Endothelial cell of hepatic sinusoid (primary cell): Measurements from ENCODE around the gene SUSD1.
"Not testable (repeated sequence)": the region's sequence is repeated elsewhere in the genome, so short reads cannot be mapped to it uniquely, and the experiment has no call there.

Source experiments
- in situ Hi-C: cut with HindIII; loops from 2 replicates; pipeline ENCODE4 v1.10.0; 2017; ENCODE audit warnings: low sequenced_read_pairs

Gene SUSD1

GRCh38 chr9:112132356-112132755 lies 42.7 kb downstream of the SUSD1 start:
- in situ Hi-C loops = no loop called here

GRCh38 chr9:112130997-112131396 lies 44.1 kb downstream of the SUSD1 start:
- in situ Hi-C loops = no loop called here

- in situ Hi-C loops = no loop called here
Observed at GRCh38 chr9:112130347-112130746, 44.8 kb downstream of the SUSD1 start.

- in situ Hi-C loops = no loop called here
Observed at GRCh38 chr9:112129246-112129645, 45.9 kb downstream of the SUSD1 start.

GRCh38 chr9:112128399-112128798 lies 46.7 kb downstream of the SUSD1 start:
- in situ Hi-C loops = not testable (repeated sequence)

- in situ Hi-C loops = no loop called here
Observed at GRCh38 chr9:112127281-112127680, 47.8 kb downstream of the SUSD1 start.

- in situ Hi-C loops = no loop called here
Observed at GRCh38 chr9:112125951-112126388, 49.1 kb downstream of the SUSD1 start.

GRCh38 chr9:112124156-112124555 lies 50.9 kb downstream of the SUSD1 start:
- in situ Hi-C loops = loop anchor here (25.0 kb wide), 1 partner anchor 213 kb away; the partner anchor contains the start of gene PTBP3

GRCh38 chr9:112121633-112122032 lies 53.5 kb downstream of the SUSD1 start:
- in situ Hi-C loops = loop anchor here (25.0 kb wide), 1 partner anchor 216 kb away; the partner anchor contains the start of gene PTBP3

GRCh38 chr9:112120439-112120925 lies 54.6 kb downstream of the SUSD1 start:
- in situ Hi-C loops = loop anchor here (25.0 kb wide), 1 partner anchor 217 kb away; the partner anchor contains the start of gene PTBP3

- in situ Hi-C loops = loop anchor here (25.0 kb wide), 1 partner anchor 217 kb away; the partner anchor contains the start of gene PTBP3
Observed at GRCh38 chr9:112120030-112120341, 55.1 kb downstream of the SUSD1 start.

GRCh38 chr9:112119225-112120029 lies 55.7 kb downstream of the SUSD1 start:
- in situ Hi-C loops = loop anchor here (25.0 kb wide), 1 partner anchor 218 kb away; the partner anchor contains the start of gene PTBP3

- in situ Hi-C loops = loop anchor here (25.0 kb wide), 1 partner anchor 219 kb away; the partner anchor contains the start of gene PTBP3
Observed at GRCh38 chr9:112118009-112118408, 57.1 kb downstream of the SUSD1 start.

GRCh38 chr9:112115970-112116753 lies 58.9 kb downstream of the SUSD1 start:
- in situ Hi-C loops = loop anchor here (25.0 kb wide), 1 partner anchor 221 kb away; the partner anchor contains the start of gene PTBP3

GRCh38 chr9:112115109-112115508 lies 60.0 kb downstream of the SUSD1 start:
- in situ Hi-C loops = loop anchor here (25.0 kb wide), 1 partner anchor 222 kb away; the partner anchor contains the start of gene PTBP3

- in situ Hi-C loops = loop anchor here (25.0 kb wide), 1 partner anchor 224 kb away; the partner anchor contains the start of gene PTBP3
Observed at GRCh38 chr9:112112941-112113681, 62.0 kb downstream of the SUSD1 start.

GRCh38 chr9:112112519-112112918 lies 62.6 kb downstream of the SUSD1 start:
- in situ Hi-C loops = loop anchor here (25.0 kb wide), 1 partner anchor 225 kb away; the partner anchor contains the start of gene PTBP3

- in situ Hi-C loops = loop anchor here (25.0 kb wide), 1 partner anchor 226 kb away; the partner anchor contains the start of gene PTBP3
Observed at GRCh38 chr9:112111461-112111860, 63.6 kb downstream of the SUSD1 start.

GRCh38 chr9:112110777-112111113 lies 64.4 kb downstream of the SUSD1 start:
- in situ Hi-C loops = loop anchor here (25.0 kb wide), 1 partner anchor 227 kb away; the partner anchor contains the start of gene PTBP3

GRCh38 chr9:112110094-112110776 lies 64.9 kb downstream of the SUSD1 start:
- in situ Hi-C loops = loop anchor here (25.0 kb wide), 1 partner anchor 227 kb away; the partner anchor contains the start of gene PTBP3
